ENCODE results near the gene RNF169.

- TF ChIP-seq EP300 (IDR thresholded peaks at IDR 0.05) = no peak
- TF ChIP-seq CTCF (IDR thresholded peaks at IDR 0.05) = no peak
- TF ChIP-seq POLR2AphosphoS5 (IDR thresholded peaks at IDR 0.05) = no peak
- TF ChIP-seq POLR2A (IDR thresholded peaks at IDR 0.05) = no peak
These were observed 17.9 kb upstream of the RNF169 start for GRCh38 chr11:74730571-74731260.
